ES-I3 (cell line): ENCODE measurements around the gene STX2.
A peak's percentile ranks its signal among the peaks of the same experiment; 100 is the strongest.
"Not testable (repeated sequence)": the region's sequence is repeated elsewhere in the genome, so short reads cannot be mapped to it uniquely, and the experiment has no call there.

Experiments used
- H3K36me3 ChIP-seq: 2 replicates; pipeline ENCODE4 v1.6.1; 2013; ENCODE audit warnings: mild to moderate bottlenecking, low read length, control low read depth, moderate library complexity; ENCODE audit not compliant: insufficient read depth
- H3K4me1 ChIP-seq: 2 replicates; pipeline ENCODE4 v1.6.1; 2013; ENCODE audit warnings: mild to moderate bottlenecking, control low read depth, low read length; ENCODE audit not compliant: insufficient read depth
- H3K9ac ChIP-seq: 2 replicates; pipeline ENCODE4 v1.6.1; 2013; ENCODE audit warnings: low read depth, mild to moderate bottlenecking, low read length, moderate library complexity
- H3K9me3 ChIP-seq: 2 replicates; pipeline ENCODE4 v1.6.1; 2013; ENCODE audit warnings: mild to moderate bottlenecking, low read length, moderate library complexity; ENCODE audit not compliant: control insufficient read depth, insufficient read depth

The STX2 gene

GRCh38 chr12:130787445-130788410, 51.3 kb downstream of the STX2 start:
- H3K36me3 ChIP-seq, result no peaks in the 10 kb centered on the region
- peaks cover 26% of the 10 kb centered on the region for H3K4me1 ChIP-seq
- H3K9ac ChIP-seq, result peak overlapping the region; percentile 50; the same call in 1 of the 2 replicates
- peaks cover 5% of the 10 kb centered on the region; the same call in 1 of the 2 replicates for H3K9me3 ChIP-seq

- H3K36me3 ChIP-seq, result no peaks in the 10 kb centered on the region
- peaks cover 5% of the 10 kb centered on the region; the same call in 1 of the 2 replicates for H3K9me3 ChIP-seq
- peaks cover 28% of the 10 kb centered on the region for H3K4me1 ChIP-seq
- peak overlapping the region; percentile 50; the same call in 1 of the 2 replicates for H3K9ac ChIP-seq
These were observed 52.0 kb downstream of the STX2 start for GRCh38 chr12:130787041-130787440.

- no peaks in the 10 kb centered on the region for H3K36me3 ChIP-seq
- H3K9ac ChIP-seq, result no peak overlapping the region
- peaks cover 11% of the 10 kb centered on the region for H3K4me1 ChIP-seq
- peaks cover 5% of the 10 kb centered on the region; the same call in 1 of the 2 replicates for H3K9me3 ChIP-seq
These were observed 55.8 kb downstream of the STX2 start for GRCh38 chr12:130783110-130783715.

GRCh38 chr12:130782245-130782644, 56.8 kb downstream of the STX2 start:
- not testable (repeated sequence) for H3K36me3 ChIP-seq, H3K4me1 ChIP-seq, H3K9ac ChIP-seq, H3K9me3 ChIP-seq

GRCh38 chr12:130780880-130781575, 58.0 kb downstream of the STX2 start:
- Histone ChIP-seq H3K9ac (no peak overlapping the region), H3K36me3 (no peaks in the 10 kb centered on the region), H3K9me3 (peaks cover 5% of the 10 kb centered on the region; the same call in 1 of the 2 replicates), H3K4me1 (peaks cover 6% of the 10 kb centered on the region)

- peaks cover 6% of the 10 kb centered on the region for H3K4me1 ChIP-seq
- no peak overlapping the region for H3K9ac ChIP-seq
- peaks cover under 1% of the 10 kb centered on the region; the same call in 1 of the 2 replicates for H3K9me3 ChIP-seq
- H3K36me3 ChIP-seq, result no peaks in the 10 kb centered on the region
These were observed 58.7 kb downstream of the STX2 start for GRCh38 chr12:130780325-130780724.

GRCh38 chr12:130778776-130779175, 60.3 kb downstream of the STX2 start:
- no peaks in the 10 kb centered on the region for H3K9me3 ChIP-seq
- H3K4me1 ChIP-seq, result peaks cover 6% of the 10 kb centered on the region
- no peak overlapping the region for H3K9ac ChIP-seq
- H3K36me3 ChIP-seq, result no peaks in the 10 kb centered on the region

GRCh38 chr12:130776857-130777339, 62.2 kb downstream of the STX2 start:
- Histone ChIP-seq H3K9ac (no peak overlapping the region; the same call in 1 of the 2 replicates), H3K9me3 (no peaks in the 10 kb centered on the region), H3K36me3 (no peaks in the 10 kb centered on the region), H3K4me1 (no peaks in the 10 kb centered on the region; the same call in 1 of the 2 replicates)

- H3K9ac ChIP-seq, result peak overlapping the region; percentile 34; the same call in 1 of the 2 replicates
- no peaks in the 10 kb centered on the region; the same call in 1 of the 2 replicates for H3K4me1 ChIP-seq
- H3K9me3 ChIP-seq, result no peaks in the 10 kb centered on the region
These were observed 62.8 kb downstream of the STX2 start for GRCh38 chr12:130775953-130776856.

GRCh38 chr12:130770413-130771028, 68.5 kb downstream of the STX2 start:
- H3K36me3 ChIP-seq, result no peaks in the 10 kb centered on the region
- no peaks in the 10 kb centered on the region for H3K9me3 ChIP-seq
- no peaks in the 10 kb centered on the region for H3K4me1 ChIP-seq
- H3K9ac ChIP-seq, result no peak overlapping the region

More at GRCh38 chr12:130775953-130776856, 62.8 kb downstream of the STX2 start:
- H3K36me3 ChIP-seq, result no peaks in the 10 kb centered on the region

- no peaks in the 10 kb centered on the region for H3K36me3 ChIP-seq
- peaks cover 2% of the 10 kb centered on the region; the same call in 1 of the 2 replicates for H3K9me3 ChIP-seq
- H3K9ac ChIP-seq, result no peak overlapping the region
These were observed 70.9 kb downstream of the STX2 start for GRCh38 chr12:130768120-130768519.

GRCh38 chr12:130766470-130766869, 72.6 kb downstream of the STX2 start:
- Histone ChIP-seq H3K36me3 (no peaks in the 10 kb centered on the region), H3K9me3 (peaks cover 2% of the 10 kb centered on the region; the same call in 1 of the 2 replicates), H3K9ac (no peak overlapping the region), H3K4me1 (no peaks in the 10 kb centered on the region)

More at GRCh38 chr12:130768120-130768519, 70.9 kb downstream of the STX2 start:
- no peaks in the 10 kb centered on the region for H3K4me1 ChIP-seq

GRCh38 chr12:130765186-130765659, 73.8 kb downstream of the STX2 start:
- Histone ChIP-seq H3K4me1 (no peaks in the 10 kb centered on the region), H3K9me3 (peaks cover 2% of the 10 kb centered on the region; the same call in 1 of the 2 replicates), H3K9ac (no peak overlapping the region), H3K36me3 (no peaks in the 10 kb centered on the region)
